Measurements from ENCODE around the gene PTPN3. TPM values are rescaled to one million over a fixed set of nuclear protein-coding genes. Genes with fewer than 3 reads are reported as not detected.
"Not testable (repeated sequence)": the region's sequence is repeated elsewhere in the genome, so short reads cannot be mapped to it uniquely, and the experiment has no call there.

PTPN3 gene
- total RNA-seq, 1 experiment from 2014 or later: 20.8 TPM

- TF ChIP-seq JUND (IDR thresholded peaks at IDR 0.05) (no peak), FOSL1 (IDR thresholded peaks at IDR 0.05; ENCODE audit: low read depth) (no peak), ZBTB33 (IDR thresholded peaks at IDR 0.05; ENCODE audit: extremely low read depth, insufficient replicate concordance, low read length) (no peak), TCF7L2 (IDR thresholded peaks at IDR 0.05; ENCODE audit: borderline replicate concordance, extremely low read depth, insufficient read depth, insufficient read length) (no peak), MAX (IDR thresholded peaks at IDR 0.05) (no peak), RAD21 (IDR thresholded peaks at IDR 0.05; ENCODE audit: low read depth) (no peak), ELF1 (IDR thresholded peaks at IDR 0.05; ENCODE audit: borderline replicate concordance, low read depth) (no peak), YY1 (IDR thresholded peaks at IDR 0.05; ENCODE audit: extremely low read depth, insufficient replicate concordance, low read depth, low read length) (no peak), CBX3 (IDR thresholded peaks at IDR 0.05; ENCODE audit: low read depth) (no peak), ZFX (IDR thresholded peaks at IDR 0.05) (no peak), SP1 (IDR thresholded peaks at IDR 0.05; ENCODE audit: low read depth) (no peak), EGR1 (IDR thresholded peaks at IDR 0.05; ENCODE audit: low read depth) (no peak)
- TF ChIP-seq, protein P1, sequence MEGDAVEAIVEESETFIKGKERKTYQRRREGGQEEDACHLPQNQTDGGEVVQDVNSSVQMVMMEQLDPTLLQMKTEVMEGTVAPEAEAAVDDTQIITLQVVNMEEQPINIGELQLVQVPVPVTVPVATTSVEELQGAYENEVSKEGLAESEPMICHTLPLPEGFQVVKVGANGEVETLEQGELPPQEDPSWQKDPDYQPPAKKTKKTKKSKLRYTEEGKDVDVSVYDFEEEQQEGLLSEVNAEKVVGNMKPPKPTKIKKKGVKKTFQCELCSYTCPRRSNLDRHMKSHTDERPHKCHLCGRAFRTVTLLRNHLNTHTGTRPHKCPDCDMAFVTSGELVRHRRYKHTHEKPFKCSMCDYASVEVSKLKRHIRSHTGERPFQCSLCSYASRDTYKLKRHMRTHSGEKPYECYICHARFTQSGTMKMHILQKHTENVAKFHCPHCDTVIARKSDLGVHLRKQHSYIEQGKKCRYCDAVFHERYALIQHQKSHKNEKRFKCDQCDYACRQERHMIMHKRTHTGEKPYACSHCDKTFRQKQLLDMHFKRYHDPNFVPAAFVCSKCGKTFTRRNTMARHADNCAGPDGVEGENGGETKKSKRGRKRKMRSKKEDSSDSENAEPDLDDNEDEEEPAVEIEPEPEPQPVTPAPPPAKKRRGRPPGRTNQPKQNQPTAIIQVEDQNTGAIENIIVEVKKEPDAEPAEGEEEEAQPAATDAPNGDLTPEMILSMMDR (IDR thresholded peaks at IDR 0.05 in 2 of 3, conservative IDR thresholded peaks at IDR 0.05 in 1 of 3; ENCODE audit: borderline replicate concordance in 1 of 3, insufficient read depth in 1 of 3, low read depth in 2 of 3, low read length in 2 of 3): no peak
- Histone ChIP-seq H3K4me2 (ENCODE audit: low read length) (no peak overlapping the region), H3K79me2 (ENCODE audit: insufficient read depth, low read length) (no peaks in the 10 kb centered on the region), H3K4me1 (ENCODE audit: control insufficient read depth in 1 of 2, insufficient read depth in 2 of 2, low read length in 2 of 2) (no peaks in the 10 kb centered on the region), H3K9me3 (ENCODE audit: control insufficient read depth in 1 of 2, insufficient read depth in 1 of 2, low read depth in 1 of 2, low read length in 2 of 2) (no peaks in the 10 kb centered on the region), H2AFZ (ENCODE audit: low read depth, low read length, poor library complexity, severe bottlenecking) (no peak overlapping the region), H3K27ac (ENCODE audit: low read depth, low read length) (no peak overlapping the region), H3K4me3 (replicated peaks in 1 of 2; ENCODE audit: low read depth in 1 of 2, low read length in 2 of 2) (no peak overlapping the region), H3K36me3 (ENCODE audit: control insufficient read depth in 1 of 2, insufficient read depth in 2 of 2, low read length in 2 of 2) (no peaks in the 10 kb centered on the region), H3K27me3 (ENCODE audit: insufficient read depth, low read length) (no peaks in the 10 kb centered on the region), H3K9me2 (ENCODE audit: insufficient read depth) (no peaks in the 10 kb centered on the region), H3K9ac (ENCODE audit: low read length) (no peak overlapping the region), H4K20me1 (ENCODE audit: insufficient read depth) (no peaks in the 10 kb centered on the region)
- ATAC-seq: no peak
- ChIA-PET POLR2A (no interaction called here), CTCF (no interaction called here), RAD21 (ENCODE audit: low non-redundant PET in 1 of 2, low total read pairs in 2 of 2, uncharacterized antibody in 2 of 2, unreplicated experiment in 2 of 2) (interaction anchor here in 1 of 2 experiments (0.6 kb wide), 1 partner anchor 427 kb away, joined by 3 read pairs; the partner anchor contains the start of genes ABITRAM and ELP1)
- no peak for DNase-seq (ENCODE audit: low read depth, low spot score)
- intact Hi-C loops (cut with micrococcal nuclease): no loop called here
- no TSS peak for BruUV-seq (replicated peaks)
These were observed 137.3 kb downstream of the PTPN3 start for GRCh38 chr9:109360771-109361170.

DNA sequence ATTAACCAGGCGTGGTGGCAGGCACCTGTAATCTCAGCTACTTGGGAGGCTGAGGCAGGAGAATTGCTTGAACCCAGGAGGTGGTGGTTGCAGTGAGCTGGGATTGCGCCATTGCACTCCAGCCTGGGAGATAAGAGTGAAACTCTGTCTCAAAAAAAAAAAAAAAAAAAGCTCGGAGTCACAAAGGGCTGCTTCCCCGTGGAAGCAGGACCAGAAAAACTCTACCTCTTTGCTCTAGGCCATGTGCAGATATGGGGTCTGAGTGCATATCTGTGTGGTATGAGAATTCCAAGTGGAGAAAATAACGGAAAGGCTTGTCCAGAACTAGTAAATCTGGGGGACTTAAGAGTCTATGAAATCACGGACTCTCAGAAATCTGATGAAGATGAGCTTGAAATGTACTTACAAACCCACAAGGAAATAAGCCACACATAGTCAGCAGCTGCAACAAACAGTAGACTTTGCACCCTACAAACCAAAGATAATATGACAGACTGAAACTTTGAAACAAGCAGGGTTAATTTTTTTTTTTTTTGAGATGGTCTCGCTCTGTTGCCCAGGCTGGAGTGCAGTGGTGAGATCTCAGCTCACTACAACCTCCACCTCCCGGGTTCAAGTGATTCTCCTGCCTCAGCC, 139.0 kb downstream of the PTPN3 start:
- H4K20me1 ChIP-seq (ENCODE audit: insufficient read depth); H3K9me3 ChIP-seq (ENCODE audit: control insufficient read depth in 1 of 2, insufficient read depth in 1 of 2, low read depth in 1 of 2, low read length in 2 of 2); RAD21 ChIA-PET (ENCODE audit: low non-redundant PET in 1 of 2, low total read pairs in 2 of 2, uncharacterized antibody in 2 of 2, unreplicated experiment in 2 of 2); H3K27ac ChIP-seq (ENCODE audit: low read depth, low read length); H3K4me2 ChIP-seq (ENCODE audit: low read length); H3K4me1 ChIP-seq (ENCODE audit: control insufficient read depth in 1 of 2, insufficient read depth in 2 of 2, low read length in 2 of 2); ATAC-seq; H3K27me3 ChIP-seq (ENCODE audit: insufficient read depth, low read length); H3K4me3 ChIP-seq (replicated peaks in 1 of 2; ENCODE audit: low read depth in 1 of 2, low read length in 2 of 2); H3K9ac ChIP-seq (ENCODE audit: low read length); BruUV-seq (replicated peaks); H3K9me2 ChIP-seq (ENCODE audit: insufficient read depth); DNase-seq (ENCODE audit: low read depth, low spot score); H3K79me2 ChIP-seq (ENCODE audit: insufficient read depth, low read length); intact Hi-C loops (cut with micrococcal nuclease); POLR2A ChIA-PET; H3K36me3 ChIP-seq (ENCODE audit: control insufficient read depth in 1 of 2, insufficient read depth in 2 of 2, low read length in 2 of 2); CTCF ChIA-PET; H2AFZ ChIP-seq (ENCODE audit: low read depth, low read length, poor library complexity, severe bottlenecking): not testable (repeated sequence)

Data from HCT116 (cell line).